Testis (tissue), 3 donors: ENCODE results near the gene SH2B3. TPM values are rescaled to one million over a fixed set of nuclear protein-coding genes. Genes with fewer than 3 reads are reported as not detected.
"Not testable (repeated sequence)": the region's sequence is repeated elsewhere in the genome, so short reads cannot be mapped to it uniquely, and the experiment has no call there.

Source experiments
- DNase-seq: peaks from one replicate; pipeline ENCODE4 v3.0.0-alpha.2; 2019
- H3K27ac ChIP-seq, 2 donors: fragments of 200-600 bp; sonication (generic); one replicate each; pipeline ENCODE4 v1.5.1; 2019
- H3K27me3 ChIP-seq: fragments of 200-600 bp; sonication (generic); one replicate; pipeline ENCODE4 v1.5.1; 2019
- H3K36me3 ChIP-seq: fragments of 200-600 bp; sonication (generic); one replicate; pipeline ENCODE4 v1.5.1; 2017; ENCODE audit warnings: low read depth; ENCODE audit errors: missing control alignments
- H3K4me1 ChIP-seq: fragments of 200-600 bp; sonication (generic); one replicate; pipeline ENCODE4 v1.5.1; 2019
- H3K4me3 ChIP-seq, 2 donors: fragments of 200-600 bp; sonication (generic); one replicate each; pipeline ENCODE4 v1.5.1; 2017 to 2019
- H3K9me3 ChIP-seq: fragments of 200-600 bp; sonication (generic); one replicate; pipeline ENCODE4 v1.5.1; 2017
- POLR2A ChIP-seq: fragments of 450-650 bp; IDR thresholded peaks from one replicate; pipeline ENCODE4 v1.6.1; 2017; ENCODE audit warnings: antibody characterized with exemption, mild to moderate bottlenecking, moderate library complexity
- WGBS, 2 donors: methylation state at CpG; one replicate each; pipeline ENCODE4 v1.1.5; 2018; 5-methylcytosine and 5-hydroxymethylcytosine counted together
- intact Hi-C: fragments of 100-400 bp; cut with DNase I; formaldehyde crosslinking; loops from one replicate; pipeline ENCODE4 v1.15.1; 2023; ENCODE audit warnings: low total_unique reads
- polyA plus RNA-seq: library from polyadenylated mRNA; stranded (reverse); fragments of 350-450 nt; fragmentation: Illumina TruSeq; extraction: RNeasy Lipid Tissue Mini Kit (QIAGEN cat#74804); gene quantifications from one replicate; pipeline ENCODE4 v1.2.3, GENCODE V29; 2014; ENCODE audit warnings: low read depth, low replicate concordance; ENCODE audit not compliant: insufficient read depth
- total RNA-seq, 2 donors: library from RNA; depleted of rRNA; stranded (reverse); fragments of >200 nt; gene quantifications; one replicate each; pipeline ENCODE4 v1.2.3, GENCODE V29; 2016
- TF ChIP-seq, protein P1 (sequence below), 3 experiments: fragments of 450-650 bp in 2 of 3; fragments of 200-600 bp in 1 of 3; sonication (generic) in 1 of 3; IDR thresholded peaks; one replicate each; pipeline ENCODE4 v1.5.1; 2016 to 2019; ENCODE audit warnings: antibody characterized with exemption in 3 of 3, mild to moderate bottlenecking in 2 of 3, moderate library complexity in 1 of 3

The SH2B3 gene
- total and polyA plus RNA-seq, 3 donors from 2014 or later: 22.0 to 38.1 (median 36.9) TPM

GRCh38 chr12:111469401-111469800 lies 63.7 kb downstream of the SH2B3 start:
- intact Hi-C loops: no loop called here
- no peak overlapping the region for H3K4me3 ChIP-seq
- 88% methylated on average over 2 of the region's 2 CpGs for WGBS, 2 donors
- no peak overlapping the region for H3K27ac ChIP-seq
- H3K4me1 ChIP-seq: no peaks in the 10 kb centered on the region
- TF ChIP-seq, protein P1, sequence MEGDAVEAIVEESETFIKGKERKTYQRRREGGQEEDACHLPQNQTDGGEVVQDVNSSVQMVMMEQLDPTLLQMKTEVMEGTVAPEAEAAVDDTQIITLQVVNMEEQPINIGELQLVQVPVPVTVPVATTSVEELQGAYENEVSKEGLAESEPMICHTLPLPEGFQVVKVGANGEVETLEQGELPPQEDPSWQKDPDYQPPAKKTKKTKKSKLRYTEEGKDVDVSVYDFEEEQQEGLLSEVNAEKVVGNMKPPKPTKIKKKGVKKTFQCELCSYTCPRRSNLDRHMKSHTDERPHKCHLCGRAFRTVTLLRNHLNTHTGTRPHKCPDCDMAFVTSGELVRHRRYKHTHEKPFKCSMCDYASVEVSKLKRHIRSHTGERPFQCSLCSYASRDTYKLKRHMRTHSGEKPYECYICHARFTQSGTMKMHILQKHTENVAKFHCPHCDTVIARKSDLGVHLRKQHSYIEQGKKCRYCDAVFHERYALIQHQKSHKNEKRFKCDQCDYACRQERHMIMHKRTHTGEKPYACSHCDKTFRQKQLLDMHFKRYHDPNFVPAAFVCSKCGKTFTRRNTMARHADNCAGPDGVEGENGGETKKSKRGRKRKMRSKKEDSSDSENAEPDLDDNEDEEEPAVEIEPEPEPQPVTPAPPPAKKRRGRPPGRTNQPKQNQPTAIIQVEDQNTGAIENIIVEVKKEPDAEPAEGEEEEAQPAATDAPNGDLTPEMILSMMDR (IDR thresholded peaks at IDR 0.05): no peak
- TF ChIP-seq POLR2A: no peak
- no peaks in the 10 kb centered on the region for H3K27me3 ChIP-seq
- H3K36me3 ChIP-seq: no peaks in the 10 kb centered on the region
- H3K9me3 ChIP-seq: no peaks in the 10 kb centered on the region
- no peak for DNase-seq

- Histone ChIP-seq H3K4me1 (no peaks in the 10 kb centered on the region), H3K27me3 (no peaks in the 10 kb centered on the region), H3K4me3 (no peak overlapping the region), H3K36me3 (no peaks in the 10 kb centered on the region), H3K9me3 (no peaks in the 10 kb centered on the region), H3K27ac (no peak overlapping the region)
- no peak for DNase-seq
- intact Hi-C loops: no loop called here
- TF ChIP-seq, protein P1 (IDR thresholded peaks at IDR 0.05): no peak
- no peak for TF ChIP-seq POLR2A
- 64 to 72% methylated on average over 2 of the region's 2 CpGs for WGBS, 2 donors
Measured at GRCh38 chr12:111471236-111471635, 65.5 kb downstream of the SH2B3 start.

- no peaks in the 10 kb centered on the region for H3K4me1 ChIP-seq
- H3K4me3 ChIP-seq: no peak overlapping the region
- DNase-seq: no peak
- 96% methylated on average over 2 of the region's 2 CpGs for WGBS, 2 donors
- no peaks in the 10 kb centered on the region for H3K36me3 ChIP-seq
- H3K9me3 ChIP-seq: no peaks in the 10 kb centered on the region
- no peaks in the 10 kb centered on the region for H3K27me3 ChIP-seq
- no peak for TF ChIP-seq POLR2A
- TF ChIP-seq, protein P1 (IDR thresholded peaks at IDR 0.05): no peak
- no peak overlapping the region for H3K27ac ChIP-seq
- intact Hi-C loops: no loop called here
Measured at GRCh38 chr12:111482462-111482861, 76.7 kb downstream of the SH2B3 start.

GRCh38 chr12:111488271-111488670 lies 82.5 kb downstream of the SH2B3 start:
- WGBS, 2 donors: 34 to 44% methylated on average over 4 of the region's 4 CpGs
- TF ChIP-seq, protein P1 (IDR thresholded peaks at IDR 0.05): no peak
- TF ChIP-seq POLR2A: no peak
- intact Hi-C loops: no loop called here

GRCh38 chr12:111488798-111489197 lies 83.1 kb downstream of the SH2B3 start:
- 89 to 94% methylated on average over 2 of the region's 2 CpGs for WGBS, 2 donors
- no peaks in the 10 kb centered on the region for H3K36me3 ChIP-seq
- intact Hi-C loops: no loop called here
- H3K9me3 ChIP-seq: no peaks in the 10 kb centered on the region
- DNase-seq: no peak
- H3K27ac ChIP-seq: no peak overlapping the region
- TF ChIP-seq, protein P1 (IDR thresholded peaks at IDR 0.05): no peak
- no peak for TF ChIP-seq POLR2A
- no peak overlapping the region for H3K4me3 ChIP-seq
- H3K4me1 ChIP-seq: peaks cover 5% of the 10 kb centered on the region
- no peaks in the 10 kb centered on the region for H3K27me3 ChIP-seq

More at GRCh38 chr12:111488271-111488670, 82.5 kb downstream of the SH2B3 start:
- H3K27me3 ChIP-seq: no peaks in the 10 kb centered on the region
- no peaks in the 10 kb centered on the region for H3K9me3 ChIP-seq
- peak; percentile 72 for DNase-seq
- H3K36me3 ChIP-seq: no peaks in the 10 kb centered on the region
- peak overlapping the region in 1 of 2 donors; percentile 0 for H3K27ac ChIP-seq
- no peak overlapping the region for H3K4me3 ChIP-seq
- H3K4me1 ChIP-seq: peaks cover 5% of the 10 kb centered on the region

DNA sequence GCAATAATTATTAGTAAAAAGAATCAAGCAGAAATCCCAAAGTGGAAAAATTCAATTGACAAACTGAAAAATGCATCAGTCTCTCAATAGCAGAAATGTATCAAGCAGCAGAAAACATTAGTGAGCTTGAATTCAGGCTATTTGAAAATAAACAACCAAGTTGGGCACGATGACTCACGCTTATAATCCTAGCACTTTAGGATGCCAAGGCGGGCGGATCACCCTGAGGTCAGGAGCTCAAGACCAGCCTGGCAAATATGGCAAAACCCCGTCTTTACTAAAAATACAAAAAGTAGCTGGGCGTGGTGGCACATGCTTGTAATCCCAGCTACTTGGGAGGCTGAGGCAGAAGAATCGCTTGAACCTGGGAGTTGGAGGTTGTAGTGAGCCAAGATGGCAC lies 87.3 kb downstream of the SH2B3 start:
- H3K4me3 ChIP-seq, H3K36me3 ChIP-seq, H3K4me1 ChIP-seq, DNase-seq, intact Hi-C loops, H3K27me3 ChIP-seq, H3K9me3 ChIP-seq: not testable (repeated sequence)
- WGBS, 2 donors: 75 to 85% methylated on average over 7 of the region's 7 CpGs
- H3K27ac ChIP-seq: peak overlapping the region; percentile 71 to 77
